K562 (cell line): ENCODE results near the gene AGPAT2. TPM values are rescaled to one million over a fixed set of nuclear protein-coding genes. Genes with fewer than 3 reads are reported as not detected.

Experiments
- BHLHE40 ChIP-seq: IDR thresholded peaks from 2 replicates; pipeline ENCODE4 v1.6.1; 2011; ENCODE audit warnings: low read length, improper control_type of control experiment
- CBX1 ChIP-seq: sonication (generic); IDR thresholded peaks from 2 replicates; pipeline ENCODE4 v1.6.1; 2016; ENCODE audit warnings: antibody characterized with exemption, low read depth, mild to moderate bottlenecking
- CHD7 ChIP-seq: fragments of 200-600 bp; sonication (generic); IDR thresholded peaks from one replicate; pipeline ENCODE4 v1.6.1; 2012; ENCODE audit warnings: mild to moderate bottlenecking, low read depth, low read length, inconsistent platforms
- GATAD2B ChIP-seq: fragments of 450-650 bp; IDR thresholded peaks from 2 replicates; pipeline ENCODE4 v1.6.1; 2017; ENCODE audit warnings: mild to moderate bottlenecking, borderline replicate concordance
- HBP1 ChIP-seq: fragments of 450-650 bp; formaldehyde crosslinking; IDR thresholded peaks from 2 replicates; pipeline ENCODE4 v1.4.0; 2022; ENCODE audit warnings: missing genetic modification characterization
- KDM5B ChIP-seq: fragments of 200-600 bp; sonication (generic); IDR thresholded peaks from 2 replicates; pipeline ENCODE4 v1.6.1; 2012; ENCODE audit warnings: low read depth, mild to moderate bottlenecking, moderate library complexity, low read length, control low read depth, inconsistent platforms; ENCODE audit not compliant: insufficient replicate concordance
- LARP7 ChIP-seq: fragments of 450-650 bp; IDR thresholded peaks from 2 replicates; pipeline ENCODE4 v1.6.1; 2016
- MTA1 ChIP-seq: fragments of 450-650 bp; IDR thresholded peaks from 2 replicates; pipeline ENCODE4 v1.6.1; 2017; ENCODE audit warnings: borderline replicate concordance
- MXI1 ChIP-seq: IDR thresholded peaks from 2 replicates; pipeline ENCODE4 v1.6.1; 2011; ENCODE audit warnings: low read depth, mild to moderate bottlenecking, improper control_type of control experiment, low read length
- NFIC ChIP-seq: fragments of 450-650 bp; IDR thresholded peaks from 2 replicates; pipeline ENCODE4 v1.6.1; 2017; ENCODE audit warnings: mild to moderate bottlenecking, inconsistent platforms
- RBM22 ChIP-seq: fragments of 200-400 bp; formaldehyde crosslinking; IDR thresholded peaks from 2 replicates; pipeline ENCODE4 v1.6.1; 2018; ENCODE audit warnings: low read length, low read depth; ENCODE audit not compliant: poor library complexity, severe bottlenecking
- SAFB ChIP-seq: fragments of 200-400 bp; formaldehyde crosslinking; IDR thresholded peaks from 2 replicates; pipeline ENCODE4 v1.6.1; 2017; ENCODE audit warnings: low read depth, low read length, borderline replicate concordance
- SUPT5H ChIP-seq: fragments of 450-650 bp; IDR thresholded peaks from 2 replicates; pipeline ENCODE4 v1.6.1; 2016
- TEAD4 ChIP-seq, 2 experiments: sonication (generic) in 1 of 2; formaldehyde crosslinking in 1 of 2; IDR thresholded peaks; 2 replicates each; pipeline versions ENCODE4 v1.6.1 to v1.8.0; 2012 to 2022; ENCODE audit warnings: borderline replicate concordance in 1 of 2, inconsistent platforms in 1 of 2, low read length in 1 of 2, mild to moderate bottlenecking in 1 of 2, missing genetic modification reagents in 1 of 2
- ZBTB7A ChIP-seq: IDR thresholded peaks from 2 replicates; pipeline ENCODE4 v1.6.1; 2011; ENCODE audit warnings: low read depth, mild to moderate bottlenecking, low read length, moderate library complexity, borderline replicate concordance; ENCODE audit not compliant: control insufficient read depth
- polyA plus RNA-seq, 8 experiments: library from polyadenylated mRNA; depleted of rRNA in 4 of 8; stranded (reverse) in 5 of 8; unstranded in 3 of 8; fragments of >200 nt; fragmentation: Nextera tagmentation in 2 of 8; fragmentation: Illumina TruSeq in 1 of 8; extraction: Ambion mirVana in 2 of 8; extraction: Trizol in 1 of 8; gene quantifications; 2 replicates each; pipeline versions ENCODE4 v1.2.1 to v1.2.3, GENCODE V29; 2011 to 2014; ENCODE audit warnings: inconsistent platforms in 1 of 8, missing spikeins in 1 of 8
- total RNA-seq, 7 experiments: library from RNA; depleted of rRNA in 6 of 7; stranded (reverse); fragments of >200 nt in 6 of 7; fragmentation: Illumina TruSeq in 2 of 7; extraction: Trizol in 2 of 7; gene quantifications; 2 replicates each; pipeline versions ENCODE4 v1.2.1 to v1.2.3, GENCODE V29; 2011 to 2021; ENCODE audit warnings: low replicate concordance in 1 of 7

The AGPAT2 gene
- total and polyA plus RNA-seq, 9 of the 15 experiments (the other 6 are each of a cell fraction or from before 2014, with no cell fraction given): 0.13 to 54.5 (median 23.9) TPM

- TF ChIP-seq CHD7: peak; percentile 69
- no peak for TF ChIP-seq HBP1 (CRISPR knock-in tag)
- TF ChIP-seq GATAD2B: peak; percentile 13; the same call in 1 of the 2 replicates
- 0 out of 2 replicates have a peak, but pooled peaks have one; percentile 17 for TF ChIP-seq BHLHE40
- TF ChIP-seq NFIC: 0 out of 2 replicates have a peak, but pooled peaks have one; percentile 35
- TF ChIP-seq RBM22: peak; percentile 35
- TF ChIP-seq ZBTB7A: peak; percentile 59; the same call in 1 of the 2 replicates
- TF ChIP-seq MTA1: peak; percentile 25; the same call in 1 of the 2 replicates
- TF ChIP-seq LARP7: no peak
- TF ChIP-seq SAFB: peak; percentile 69
- 0 out of 2 replicates have a peak, but pooled peaks have one; percentile 6 for TF ChIP-seq CBX1
- no peak for TF ChIP-seq TEAD4 (IDR thresholded peaks at IDR 0.05; ENCODE audit: low read length)
- TF ChIP-seq TEAD4 (CRISPR knock-in tag; IDR thresholded peaks at IDR 0.05; ENCODE audit: borderline replicate concordance): no peak
- peak; percentile 8 for TF ChIP-seq SUPT5H
- TF ChIP-seq KDM5B: peak; percentile 35
- no peak for TF ChIP-seq MXI1
Observed at GRCh38 chr9:136672431-136673087, 14.7 kb downstream of the AGPAT2 start (continued).
